SK-N-SH (cell line): ENCODE results near the gene IGFL1. TPM values are rescaled to one million over a fixed set of nuclear protein-coding genes. Genes with fewer than 3 reads are reported as not detected.
"Not testable (repeated sequence)": the region's sequence is repeated elsewhere in the genome, so short reads cannot be mapped to it uniquely, and the experiment has no call there.

ENCODE experiments used
- CTCF ChIA-PET: fragments of 300-600, 350-600 bp; formaldehyde crosslinking; extraction: SDS; loops from one replicate; lab custom pipeline; 2021; lab: Yijun Ruan, JAX
- POLR2A ChIA-PET: fragments of 350-600 bp; sonication (Branson Sonifier 250); formaldehyde crosslinking; extraction: SDS; loops from one replicate; lab custom pipeline; 2020; ENCODE audit warnings: antibody characterized with exemption, inconsistent platforms; lab: Yijun Ruan, JAX
- DNase-seq: peaks from one replicate; pipeline ENCODE4 v3.0.0; 2012
- H2AFZ ChIP-seq: fragments of 200-600 bp; sonication (generic); 2 replicates; pipeline ENCODE4 v1.8.1; 2016; ENCODE audit warnings: antibody characterized with exemption, mild to moderate bottlenecking, low read depth
- H3F3A ChIP-seq: fragments of 200-600 bp; sonication (generic); replicated peaks from 2 replicates; pipeline ENCODE3; 2016; ENCODE audit warnings: antibody characterized with exemption, mild to moderate bottlenecking; ENCODE audit not compliant: insufficient read depth
- H3K27ac ChIP-seq, 2 experiments: fragments of 200-500 bp in 1 of 2; fragments of 200-600 bp in 1 of 2; sonication (Bioruptor generic) in 1 of 2; sonication (generic), shearing (Covaris generic) in 1 of 2; 2 replicates each; pipeline versions ENCODE4 v1.5.1 to v1.6.1; 2014 to 2016; ENCODE audit warnings: low read depth in 2 of 2, inconsistent platforms in 1 of 2, low read length in 1 of 2, mild to moderate bottlenecking in 1 of 2, mixed read lengths in 1 of 2
- H3K27me3 ChIP-seq: fragments of 200-600 bp; sonication (generic), shearing (Covaris generic); 2 replicates; pipeline ENCODE4 v1.6.1; 2016; ENCODE audit warnings: mixed run types; ENCODE audit not compliant: insufficient read depth
- H3K36me3 ChIP-seq, 2 experiments: fragments of 200-500 bp in 1 of 2; fragments of 200-600 bp in 1 of 2; sonication (Bioruptor generic) in 1 of 2; sonication (generic) in 1 of 2; replicated peaks in 1 of 2; 2 replicates each; pipeline versions ENCODE3 to v1.5.1; 2014 to 2016; ENCODE audit warnings: low read length in 1 of 2, mild to moderate bottlenecking in 1 of 2; ENCODE audit not compliant: insufficient read depth in 2 of 2, control insufficient read depth in 1 of 2
- H3K4me1 ChIP-seq, 2 experiments: fragments of 200-500 bp in 1 of 2; fragments of 200-600 bp in 1 of 2; sonication (Bioruptor generic) in 1 of 2; sonication (generic), shearing (Covaris generic) in 1 of 2; 2 replicates each; pipeline versions ENCODE4 v1.5.1 to v1.6.1; 2014 to 2016; ENCODE audit warnings: low read depth in 1 of 2, low read length in 1 of 2, mixed run types in 1 of 2; ENCODE audit not compliant: insufficient read depth in 2 of 2, control insufficient read depth in 1 of 2
- H3K4me2 ChIP-seq: fragments of 200-600 bp; sonication (generic), shearing (Covaris generic); 2 replicates; pipeline ENCODE4 v1.6.1; 2017; ENCODE audit warnings: mixed run types
- H3K4me3 ChIP-seq, 2 experiments: fragments of 200-500 bp in 1 of 2; fragments of 200-600 bp in 1 of 2; sonication (Bioruptor generic) in 1 of 2; sonication (generic), shearing (Covaris generic) in 1 of 2; 2 replicates each; pipeline versions ENCODE4 v1.5.1 to v1.8.1; 2014 to 2016; ENCODE audit warnings: low read depth in 2 of 2, inconsistent platforms in 1 of 2, low read length in 1 of 2, mild to moderate bottlenecking in 1 of 2, mixed read lengths in 1 of 2, moderate library complexity in 1 of 2
- H3K79me2 ChIP-seq: fragments of 200-600 bp; sonication (generic); 2 replicates; pipeline ENCODE4 v1.8.1; 2017; ENCODE audit warnings: mild to moderate bottlenecking; ENCODE audit not compliant: insufficient read depth
- H3K9ac ChIP-seq: fragments of 200-600 bp; sonication (generic); 2 replicates; pipeline ENCODE4 v1.6.1; 2017; ENCODE audit warnings: mixed run types
- H3K9me2 ChIP-seq: fragments of 200-600 bp; sonication (generic); 2 replicates; pipeline ENCODE4 v1.6.1; 2017; ENCODE audit warnings: mixed run types
- H3K9me3 ChIP-seq: fragments of 200-600 bp; sonication (generic); 2 replicates; pipeline ENCODE4 v1.6.1; 2017; ENCODE audit warnings: mixed run types, mild to moderate bottlenecking, moderate library complexity
- H4K20me1 ChIP-seq: fragments of 200-600 bp; sonication (generic); 2 replicates; pipeline ENCODE4 v1.6.1; 2017; ENCODE audit warnings: mild to moderate bottlenecking, mixed run types; ENCODE audit not compliant: insufficient read depth
- EZH2phosphoT487 ChIP-seq: fragments of 200-600 bp; sonication (generic); IDR thresholded peaks from 2 replicates; pipeline ENCODE4 v1.6.1; 2017; ENCODE audit warnings: low read depth, mixed run types, mild to moderate bottlenecking, antibody characterized with exemption, moderate library complexity, borderline replicate concordance
- FOSL2 ChIP-seq: IDR thresholded peaks from 2 replicates; pipeline ENCODE4 v1.4.0; 2012; ENCODE audit warnings: low read depth, mild to moderate bottlenecking, moderate library complexity, borderline replicate concordance
- IRF3 ChIP-seq: fragments of 150-350 bp; IDR thresholded peaks from 2 replicates; pipeline ENCODE4 v1.6.1; 2016; ENCODE audit warnings: mild to moderate bottlenecking, low read depth, low read length
- JUND ChIP-seq: IDR thresholded peaks from 2 replicates; pipeline ENCODE4 v1.4.0; 2012
- NFIC ChIP-seq: IDR thresholded peaks from 2 replicates; pipeline ENCODE4 v1.4.0; 2012; ENCODE audit warnings: borderline replicate concordance
- PBX3 ChIP-seq: IDR thresholded peaks from 2 replicates; pipeline ENCODE4; 2012
- POLR2AphosphoS5 ChIP-seq: IDR thresholded peaks from 2 replicates; pipeline ENCODE4 v1.6.1; 2012; ENCODE audit warnings: low read depth, low read length
- RXRA ChIP-seq: IDR thresholded peaks from 2 replicates; pipeline ENCODE4 v1.4.0; 2012; ENCODE audit warnings: low read depth, mild to moderate bottlenecking, borderline replicate concordance
- SMC3 ChIP-seq: IDR thresholded peaks from 2 replicates; pipeline ENCODE4 v1.6.1; 2012; ENCODE audit warnings: low read depth, low read length, improper control_type of control experiment
- TAF1 ChIP-seq: IDR thresholded peaks from 2 replicates; pipeline ENCODE4 v1.6.1; 2012; ENCODE audit warnings: low read depth, mild to moderate bottlenecking, low read length, moderate library complexity, borderline replicate concordance
- TCF12 ChIP-seq: IDR thresholded peaks from 2 replicates; pipeline ENCODE4 v1.4.0; 2012
- WGBS: methylation state at CpG from one replicate; pipeline ENCODE4 v1.1.6; 2017; ENCODE audit warnings: low lambda C conversion rate; 5-methylcytosine and 5-hydroxymethylcytosine counted together
- polyA plus RNA-seq, 3 experiments: library from polyadenylated mRNA; depleted of rRNA; stranded (reverse); fragments of >200 nt; gene quantifications; 2 replicates each; pipeline ENCODE4 v1.2.3, GENCODE V29; 2012
- TF ChIP-seq, protein P1 (sequence below): IDR thresholded peaks from 2 replicates; pipeline ENCODE4 v1.4.0; 2012; ENCODE audit warnings: low read depth, borderline replicate concordance

IGFL1 gene
- polyA plus RNA-seq, 1 of the 3 experiments (the other 2 are of a cell fraction), result not detected

GRCh38 chr19:46256855-46257254 is 27.3 kb downstream of the IGFL1 start (continued):
- no peak for TF ChIP-seq IRF3
- no peak for TF ChIP-seq TAF1
- TF ChIP-seq EZH2phosphoT487, result no peak
- TF ChIP-seq SMC3, result no peak

DNA sequence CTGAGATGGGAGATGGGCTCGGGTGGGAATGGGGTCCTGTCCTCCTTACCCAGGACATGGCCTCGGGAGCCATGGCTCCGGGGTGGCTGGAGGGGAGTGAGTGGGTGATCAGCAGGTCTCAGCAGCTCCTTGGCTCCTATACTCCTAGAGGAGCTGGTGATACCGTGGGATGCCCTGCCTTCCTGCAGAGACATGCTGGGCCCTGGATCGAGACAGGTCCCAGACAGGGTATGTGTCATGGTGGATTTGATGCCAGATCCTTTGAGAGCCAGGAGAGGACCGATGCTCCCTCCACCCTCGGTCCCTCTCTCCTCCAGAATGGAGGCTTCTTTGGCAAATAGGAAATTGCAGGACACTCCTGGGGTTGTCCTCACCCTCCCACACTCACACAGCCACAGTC is 32.0 kb downstream of the IGFL1 start:
- H4K20me1 ChIP-seq, H2AFZ ChIP-seq, H3K36me3 ChIP-seq, H3F3A ChIP-seq, H3K9ac ChIP-seq, H3K27ac ChIP-seq, H3K4me3 ChIP-seq, DNase-seq, POLR2A ChIA-PET, H3K79me2 ChIP-seq, H3K4me1 ChIP-seq, H3K4me2 ChIP-seq, H3K9me3 ChIP-seq, H3K9me2 ChIP-seq: not testable (repeated sequence)
- CTCF ChIA-PET, result interaction anchor here (1.5 to 9.4 kb wide), 3 partner anchors 72 to 234 kb away, joined by 3 to 132 read pairs (median 109); no protein-coding TSS in a partner anchor
- 12% methylated on average over 6 of the region's 7 CpGs for WGBS
- peaks cover 68% of the 10 kb centered on the region for H3K27me3 ChIP-seq

DNA sequence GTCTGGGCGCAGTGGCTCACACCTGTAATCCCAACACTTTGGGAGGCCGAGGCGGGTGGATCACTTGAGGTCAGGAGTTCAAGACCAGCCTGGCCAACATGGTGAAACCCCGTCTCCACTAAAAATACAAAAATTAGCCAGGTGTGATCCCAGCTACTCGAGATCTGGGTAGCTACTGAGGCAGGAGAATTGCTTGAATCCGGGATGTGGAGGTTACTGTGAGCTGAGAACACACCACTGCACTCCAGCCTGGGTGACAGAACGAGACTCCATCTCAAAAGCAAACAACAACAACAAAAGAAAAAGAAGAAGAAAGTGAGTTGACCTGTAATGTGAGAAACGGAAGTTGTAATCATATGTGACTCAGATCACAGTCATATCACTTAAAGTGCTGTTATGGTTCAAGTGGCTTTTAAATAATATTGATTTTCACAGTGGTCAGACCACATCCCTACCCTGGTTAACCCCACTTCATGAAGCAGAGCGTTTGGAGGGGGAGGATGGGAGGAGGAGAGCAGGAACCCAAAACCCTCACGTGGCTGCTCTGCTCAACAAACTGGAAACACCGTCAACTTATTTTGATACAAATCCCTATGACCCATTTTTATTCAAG is 33.2 kb downstream of the IGFL1 start:
- H3F3A ChIP-seq, DNase-seq, H3K4me1 ChIP-seq, H3K27ac ChIP-seq, H3K79me2 ChIP-seq, POLR2A ChIA-PET, H3K4me3 ChIP-seq, H3K9ac ChIP-seq, H4K20me1 ChIP-seq, H2AFZ ChIP-seq, H3K9me3 ChIP-seq, H3K36me3 ChIP-seq, H3K9me2 ChIP-seq: not testable (repeated sequence)
- TF ChIP-seq TCF12, result peak; percentile 74
- TF ChIP-seq, protein P1, sequence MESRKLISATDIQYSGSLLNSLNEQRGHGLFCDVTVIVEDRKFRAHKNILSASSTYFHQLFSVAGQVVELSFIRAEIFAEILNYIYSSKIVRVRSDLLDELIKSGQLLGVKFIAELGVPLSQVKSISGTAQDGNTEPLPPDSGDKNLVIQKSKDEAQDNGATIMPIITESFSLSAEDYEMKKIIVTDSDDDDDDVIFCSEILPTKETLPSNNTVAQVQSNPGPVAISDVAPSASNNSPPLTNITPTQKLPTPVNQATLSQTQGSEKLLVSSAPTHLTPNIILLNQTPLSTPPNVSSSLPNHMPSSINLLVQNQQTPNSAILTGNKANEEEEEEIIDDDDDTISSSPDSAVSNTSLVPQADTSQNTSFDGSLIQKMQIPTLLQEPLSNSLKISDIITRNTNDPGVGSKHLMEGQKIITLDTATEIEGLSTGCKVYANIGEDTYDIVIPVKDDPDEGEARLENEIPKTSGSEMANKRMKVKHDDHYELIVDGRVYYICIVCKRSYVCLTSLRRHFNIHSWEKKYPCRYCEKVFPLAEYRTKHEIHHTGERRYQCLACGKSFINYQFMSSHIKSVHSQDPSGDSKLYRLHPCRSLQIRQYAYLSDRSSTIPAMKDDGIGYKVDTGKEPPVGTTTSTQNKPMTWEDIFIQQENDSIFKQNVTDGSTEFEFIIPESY, result peak; percentile 26; the same call in 1 of the 2 replicates
- TF ChIP-seq POLR2AphosphoS5, result peak; percentile 27; the same call in 1 of the 2 replicates
- TF ChIP-seq NFIC, result peak; percentile 24; the same call in 1 of the 2 replicates
- peak; percentile 68; the same call in 1 of the 2 replicates for TF ChIP-seq RXRA
- TF ChIP-seq FOSL2, result peak; percentile 69; the same call in 1 of the 2 replicates
- 0 out of 2 replicates have a peak, but pooled peaks have one; percentile 39 for TF ChIP-seq JUND
- peak; percentile 56 for TF ChIP-seq PBX3
- Histone ChIP-seq H3K27me3 (peaks cover 55% of the 10 kb centered on the region), H3K4me2 (peak overlapping the region; percentile 51; the same call in 1 of the 2 replicates)
- WGBS, result 20% methylated on average over 11 of the region's 11 CpGs
- CTCF ChIA-PET, result interaction anchor here (1.2 to 9.4 kb wide), 5 partner anchors 18 to 236 kb away, joined by 3 to 132 read pairs (median 18); no protein-coding TSS in a partner anchor

- H3K9me3 ChIP-seq, POLR2A ChIA-PET, H3K79me2 ChIP-seq, H3K36me3 ChIP-seq, H3K27ac ChIP-seq, H3K4me3 ChIP-seq, H3K4me1 ChIP-seq, H3F3A ChIP-seq, H2AFZ ChIP-seq, H4K20me1 ChIP-seq, DNase-seq, H3K9ac ChIP-seq, H3K9me2 ChIP-seq, H3K4me2 ChIP-seq: not testable (repeated sequence)
- peaks cover 35% of the 10 kb centered on the region for H3K27me3 ChIP-seq
- WGBS, result 46% methylated on average over 5 of the region's 5 CpGs
- CTCF ChIA-PET, result interaction anchor here (0.6 to 9.4 kb wide), 46 partner anchors 8 to 256 kb away, joined by 3 to 132 read pairs (median 5); partner anchors contain the start of genes IGFL4, PGLYRP1 and PPP5C
Observed at GRCh38 chr19:46264801-46265200, 35.3 kb downstream of the IGFL1 start.
